GM18526 (cell line): ENCODE data around the gene ZCCHC14.

Experiments
- POLR2A ChIP-seq: IDR thresholded peaks from 3 replicates; pipeline ENCODE4 v1.6.1; 2011; ENCODE audit not compliant: insufficient read length; ENCODE audit errors: extremely low read depth

Gene ZCCHC14

GRCh38 chr16:87492721-87493607 is at the start of gene ZCCHC14:
Gene ZCCHC14 (minus strand): TSS chr16:87493024. CDS start chr16:87492238, 786 bp downstream.
- TF ChIP-seq POLR2A, result peak; percentile 61

- TF ChIP-seq POLR2A, result no peak
Observed at GRCh38 chr16:87541872-87542234, 49.0 kb upstream of the ZCCHC14 start.

GRCh38 chr16:87541147-87541871 is 48.5 kb upstream of the ZCCHC14 start:
- no peak for TF ChIP-seq POLR2A

DNA sequence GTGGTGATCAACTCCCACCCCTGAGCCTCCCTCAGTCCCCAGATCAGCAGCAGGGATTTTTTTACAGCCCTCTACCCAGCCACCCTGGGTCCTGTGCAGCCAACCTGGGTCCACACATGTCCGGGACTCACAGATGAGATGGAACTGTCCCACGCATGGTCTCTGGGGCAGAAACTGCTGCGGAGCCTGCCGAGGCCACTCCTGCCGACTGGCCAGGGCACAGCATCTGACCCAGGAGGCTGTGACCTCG is 48.0 kb upstream of the ZCCHC14 start:
- TF ChIP-seq POLR2A, result no peak

GRCh38 chr16:87540072-87540896 is 47.5 kb upstream of the ZCCHC14 start:
- no peak for TF ChIP-seq POLR2A

DNA sequence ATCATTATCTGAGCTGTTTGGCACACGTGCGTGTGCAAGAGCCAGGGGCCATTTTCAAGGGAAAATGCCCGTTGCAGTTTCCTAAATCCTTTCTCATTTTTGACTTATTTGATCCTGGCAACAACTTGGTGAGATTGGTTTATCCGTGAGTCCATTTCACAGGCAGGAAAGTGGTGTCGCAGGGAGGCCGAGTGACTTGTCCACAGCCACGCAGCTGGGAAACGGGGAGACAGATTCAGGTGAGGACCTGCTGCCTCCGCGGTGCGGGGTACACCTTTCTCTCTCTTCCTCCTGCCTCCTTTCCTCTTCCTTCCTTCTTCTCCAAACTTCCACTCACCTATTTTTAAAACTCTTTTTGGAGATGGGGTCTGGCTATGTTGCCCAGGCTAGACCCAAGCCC is 46.3 kb upstream of the ZCCHC14 start:
- TF ChIP-seq POLR2A, result no peak

DNA sequence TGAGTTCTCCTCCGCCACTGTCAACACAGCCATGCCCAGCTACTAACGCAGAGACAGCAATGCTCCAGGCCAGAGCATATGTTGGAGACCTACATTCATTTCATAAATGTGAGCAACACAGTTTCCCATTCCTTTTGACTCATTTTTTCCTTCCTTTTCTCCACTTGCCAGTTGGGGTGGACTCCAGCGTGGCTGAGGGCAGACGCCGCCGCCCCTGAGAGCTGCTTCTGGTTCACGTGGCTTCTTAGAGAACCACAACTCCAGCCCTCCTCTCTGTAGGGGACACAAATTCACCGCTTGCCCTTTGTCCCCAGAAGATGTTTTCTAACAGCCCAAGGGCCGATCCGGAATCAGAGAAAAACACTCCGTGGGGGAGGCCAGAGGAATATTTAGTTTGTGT is 45.8 kb upstream of the ZCCHC14 start:
- TF ChIP-seq POLR2A, result no peak

DNA sequence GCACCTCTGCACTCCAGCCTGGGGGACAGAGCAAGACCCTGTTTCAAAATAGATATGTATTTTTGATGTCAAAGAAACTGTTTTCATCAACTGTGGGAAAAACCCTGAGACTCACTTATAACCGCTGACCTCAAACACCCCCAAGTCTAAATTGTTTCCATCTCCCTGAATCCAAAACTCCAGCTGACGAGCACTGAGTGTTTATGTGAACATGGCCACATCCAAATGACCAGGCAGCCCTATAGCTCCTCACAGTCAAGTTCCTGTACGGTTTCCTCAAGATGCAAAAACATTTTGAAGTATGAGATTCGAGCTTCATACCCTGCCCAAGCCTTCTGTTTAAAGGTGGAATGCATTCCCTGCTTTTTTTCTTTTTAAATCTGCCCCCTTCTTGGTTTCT is 45.3 kb upstream of the ZCCHC14 start:
- no peak for TF ChIP-seq POLR2A

DNA sequence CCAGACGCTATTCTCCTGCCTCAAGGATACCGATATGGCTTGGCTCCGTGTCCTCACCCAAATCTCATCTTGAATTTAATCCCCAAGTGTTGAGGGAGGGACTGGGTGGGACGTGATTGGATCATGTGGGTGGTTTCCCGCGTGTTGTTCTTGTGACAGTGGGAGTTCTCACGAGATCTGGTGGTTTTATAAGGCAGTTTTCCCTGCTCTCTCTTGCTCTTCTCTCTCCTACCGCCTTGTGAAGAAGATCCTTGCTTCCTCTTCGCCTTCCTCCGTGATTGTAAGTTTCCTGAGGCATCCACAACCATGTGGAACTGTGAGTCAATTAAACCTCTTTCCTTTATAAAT is 43.9 kb upstream of the ZCCHC14 start:
- no peak for TF ChIP-seq POLR2A

- TF ChIP-seq POLR2A, result no peak
Observed at GRCh38 chr16:87535855-87536794, 43.3 kb upstream of the ZCCHC14 start.

- TF ChIP-seq POLR2A, result no peak
Observed at GRCh38 chr16:87535457-87535854, 42.6 kb upstream of the ZCCHC14 start.

DNA sequence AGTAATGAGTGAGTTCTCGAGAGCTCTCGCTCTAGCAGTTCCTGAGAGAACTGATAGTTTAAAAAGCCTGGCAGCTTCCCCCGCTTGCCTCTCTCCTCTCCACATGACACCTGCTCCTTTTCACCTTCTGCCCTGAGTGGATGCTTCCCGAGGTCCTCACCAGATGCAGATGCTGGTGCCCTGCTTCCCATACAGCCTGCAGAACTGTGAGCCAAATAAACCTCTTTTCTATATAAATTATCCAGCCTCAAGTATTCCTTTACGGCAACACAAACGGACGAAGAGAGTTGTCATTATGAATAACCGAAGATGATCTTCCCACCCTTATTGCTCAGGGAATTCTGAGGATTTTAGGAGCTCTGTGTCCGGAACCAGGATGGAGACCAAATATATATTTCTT is 41.9 kb upstream of the ZCCHC14 start:
- TF ChIP-seq POLR2A, result no peak

- TF ChIP-seq POLR2A, result no peak
Observed at GRCh38 chr16:87534030-87534653, 41.3 kb upstream of the ZCCHC14 start.

- TF ChIP-seq POLR2A, result no peak
Observed at GRCh38 chr16:87533061-87533460, 40.2 kb upstream of the ZCCHC14 start.
